ENCODE results near the gene TSPAN2.

The TSPAN2 gene

GRCh38 chr1:115089420-115090185 is at the start of gene TSPAN2:
Gene TSPAN2 (minus strand): TSS chr1:115089503. CDS start chr1:115089432, 71 bp downstream.
- DNase-seq, result peak; percentile 75

- peak; percentile 81 for DNase-seq
Measured at GRCh38 chr1:115138973-115139372, 49.7 kb upstream of the TSPAN2 start.

- no peak for DNase-seq
Measured at GRCh38 chr1:115138271-115138670, 49.0 kb upstream of the TSPAN2 start.

GRCh38 chr1:115137191-115137590 is 47.9 kb upstream of the TSPAN2 start:
- DNase-seq, result no peak

GRCh38 chr1:115136706-115137105 is 47.4 kb upstream of the TSPAN2 start:
- no peak for DNase-seq

GRCh38 chr1:115136106-115136505 is 46.8 kb upstream of the TSPAN2 start:
- no peak for DNase-seq

- DNase-seq, result no peak
Measured at GRCh38 chr1:115135681-115136080, 46.4 kb upstream of the TSPAN2 start.

- no peak for DNase-seq
Measured at GRCh38 chr1:115134850-115135480, 45.7 kb upstream of the TSPAN2 start.

GRCh38 chr1:115134231-115134630 is 44.9 kb upstream of the TSPAN2 start:
- no peak for DNase-seq

- no peak for DNase-seq
Measured at GRCh38 chr1:115133440-115133839, 44.1 kb upstream of the TSPAN2 start.

- DNase-seq, result no peak
Measured at GRCh38 chr1:115130786-115131185, 41.5 kb upstream of the TSPAN2 start.

GRCh38 chr1:115129071-115129640 is 39.9 kb upstream of the TSPAN2 start:
- DNase-seq, result no peak

- no peak for DNase-seq
Measured at GRCh38 chr1:115127539-115127938, 38.2 kb upstream of the TSPAN2 start.

GRCh38 chr1:115126516-115126915 is 37.2 kb upstream of the TSPAN2 start:
- no peak for DNase-seq

GRCh38 chr1:115123116-115123515 is 33.8 kb upstream of the TSPAN2 start:
- no peak for DNase-seq

- DNase-seq, result no peak
Measured at GRCh38 chr1:115121793-115122192, 32.5 kb upstream of the TSPAN2 start.

- no peak for DNase-seq
Measured at GRCh38 chr1:115120296-115120695, 31.0 kb upstream of the TSPAN2 start.

- DNase-seq, result no peak
Measured at GRCh38 chr1:115118611-115119010, 29.3 kb upstream of the TSPAN2 start.

- no peak for DNase-seq
Measured at GRCh38 chr1:115118086-115118485, 28.8 kb upstream of the TSPAN2 start.

- DNase-seq, result no peak
Measured at GRCh38 chr1:115117298-115117697, 28.0 kb upstream of the TSPAN2 start.

GRCh38 chr1:115116512-115116911 is 27.2 kb upstream of the TSPAN2 start:
- DNase-seq, result no peak

GRCh38 chr1:115115521-115116161 is 26.3 kb upstream of the TSPAN2 start:
- no peak for DNase-seq

- DNase-seq, result no peak
Measured at GRCh38 chr1:115114308-115114707, 25.0 kb upstream of the TSPAN2 start.

- DNase-seq, result no peak
Measured at GRCh38 chr1:115113766-115114165, 24.5 kb upstream of the TSPAN2 start.

Data from activated CD8-positive, alpha-beta memory T cell treated with anti-CD3 and anti-CD28 coated beads, Interleukin-2, amount 50 U/mL, for 48 hours (primary cell).